Endothelial cell of umbilical vein (primary cell): Measurements from ENCODE around the gene SMAD5. TPM values are rescaled to one million over a fixed set of nuclear protein-coding genes. Genes with fewer than 3 reads are reported as not detected.

Experiments
- BruUV-seq: library from RNA; stranded (reverse); fragments of 400-500 nt; replicated peaks from 2 replicates; lab custom pipeline; 2021; lab: Mats Ljungman, UMichigan
- CTCF ChIA-PET: fragments of 300-600, 350-600 bp; sonication (Branson Sonifier 250); formaldehyde crosslinking; loops from one replicate; lab custom pipeline; 2021; ENCODE audit warnings: antibody characterized with exemption, inconsistent platforms; lab: Charles Lee
- POLR2A ChIA-PET: fragments of 300-600, 350-600 bp; sonication (Branson Sonifier 250); formaldehyde crosslinking; loops from one replicate; lab custom pipeline; 2021; ENCODE audit warnings: antibody characterized with exemption, inconsistent platforms; lab: Charles Lee
- DNase-seq: peaks from one replicate; pipeline ENCODE4 v3.0.0-alpha.2; 2011; ENCODE audit warnings: low read depth, low spot score
- FAIRE-seq: peaks from 2 replicates; lab custom pipeline; 2011; peaks lifted over from hg19 to GRCh38; lab: Jason Lieb, UNC
- H2AFZ ChIP-seq: 2 replicates; pipeline ENCODE4 v1.6.0; 2012; ENCODE audit warnings: low read depth, low read length, control low read depth, inconsistent platforms
- H3K27ac ChIP-seq: 2 replicates; pipeline ENCODE4 v1.5.1; 2011; ENCODE audit warnings: low read depth, mild to moderate bottlenecking, control low read depth, low read length, moderate library complexity; ENCODE audit not compliant: insufficient read depth
- H3K27me3 ChIP-seq, 2 experiments: 2 replicates each; pipeline versions ENCODE4 v1.6.0 to v1.6.1; 2011; ENCODE audit warnings: low read length in 2 of 2, mixed read lengths in 1 of 2; ENCODE audit not compliant: control insufficient read depth in 2 of 2, insufficient read depth in 2 of 2
- H3K36me3 ChIP-seq, 2 experiments: 2 replicates in 1 of 2; 3 replicates in 1 of 2; pipeline ENCODE4 v1.5.1; 2011; ENCODE audit warnings: low read length in 2 of 2, mild to moderate bottlenecking in 1 of 2, moderate library complexity in 1 of 2; ENCODE audit not compliant: control insufficient read depth in 2 of 2, insufficient read depth in 2 of 2; ENCODE audit errors: extremely low read depth in 1 of 2
- H3K4me1 ChIP-seq: 3 replicates; pipeline ENCODE4 v1.5.1; 2011; ENCODE audit warnings: mild to moderate bottlenecking, low read length; ENCODE audit not compliant: control insufficient read depth, insufficient read depth; ENCODE audit errors: extremely low read depth
- H3K4me2 ChIP-seq: 2 replicates; pipeline ENCODE4 v1.6.1; 2011; ENCODE audit warnings: low read length, control low read depth, mixed read lengths; ENCODE audit not compliant: insufficient read depth
- H3K4me3 ChIP-seq, 3 experiments: fragments of 200-600 bp in 1 of 3; sonication (generic), shearing (Covaris generic) in 1 of 3; replicated peaks in 1 of 3; 2 replicates each; pipeline ENCODE4 v1.5.1; 2011 to 2016; ENCODE audit warnings: control low read depth in 3 of 3, low read length in 3 of 3, mild to moderate bottlenecking in 2 of 3, inconsistent platforms in 1 of 3, low read depth in 1 of 3, moderate library complexity in 1 of 3; ENCODE audit not compliant: insufficient read depth in 1 of 3
- H3K79me2 ChIP-seq: 2 replicates; pipeline ENCODE4 v1.6.0; 2012; ENCODE audit warnings: low read length, inconsistent platforms; ENCODE audit not compliant: control insufficient read depth, insufficient read depth
- H3K9ac ChIP-seq: replicated peaks from 2 replicates; pipeline ENCODE3; 2011; ENCODE audit warnings: low read length, control low read depth; ENCODE audit not compliant: insufficient read depth; ENCODE audit errors: extremely low read depth
- H3K9me1 ChIP-seq: replicated peaks from 3 replicates; pipeline ENCODE4 v1.6.0; 2011; ENCODE audit warnings: mild to moderate bottlenecking, low read length; ENCODE audit not compliant: control insufficient read depth, insufficient read depth; ENCODE audit errors: extremely low read depth
- H3K9me3 ChIP-seq: replicated peaks from 2 replicates; pipeline ENCODE4 v1.5.1; 2012; ENCODE audit warnings: low read length, inconsistent platforms; ENCODE audit not compliant: control insufficient read depth, insufficient read depth
- H4K20me1 ChIP-seq: replicated peaks from 2 replicates; pipeline ENCODE3; 2011; ENCODE audit warnings: mild to moderate bottlenecking, low read length; ENCODE audit not compliant: control insufficient read depth, insufficient read depth; ENCODE audit errors: extremely low read depth
- EZH2 ChIP-seq: IDR thresholded peaks from 2 replicates; pipeline ENCODE4 v1.6.1; 2012; ENCODE audit warnings: borderline replicate concordance, low read depth, mild to moderate bottlenecking, moderate library complexity, low read length, inconsistent platforms; ENCODE audit not compliant: severe bottlenecking
- GATA2 ChIP-seq: IDR thresholded peaks from 2 replicates; pipeline ENCODE4 v1.7.0; 2011; ENCODE audit warnings: low read depth, mild to moderate bottlenecking, moderate library complexity, mixed read lengths, low read length; ENCODE audit not compliant: insufficient read length, insufficient read depth
- JUN ChIP-seq: IDR thresholded peaks from 2 replicates; pipeline ENCODE4 v1.6.1; 2011; ENCODE audit warnings: borderline replicate concordance, low read depth; ENCODE audit not compliant: insufficient read length, insufficient read depth
- MAX ChIP-seq: IDR thresholded peaks from 2 replicates; pipeline ENCODE4 v1.6.1; 2011; ENCODE audit not compliant: insufficient read depth, insufficient read length
- MYC ChIP-seq: IDR thresholded peaks from one replicate; pipeline ENCODE4 v1.6.1; 2011; ENCODE audit warnings: mild to moderate bottlenecking, low read depth, low read length
- POLR2A ChIP-seq: IDR thresholded peaks from 2 replicates; pipeline ENCODE4 v1.6.1; 2012; ENCODE audit warnings: low read depth, mild to moderate bottlenecking, control low read depth, low read length
- POLR2AphosphoS5 ChIP-seq: IDR thresholded peaks from 2 replicates; pipeline ENCODE4 v1.6.1; 2012; ENCODE audit warnings: low read depth, mild to moderate bottlenecking, control low read depth, low read length, moderate library complexity; ENCODE audit not compliant: insufficient read depth
- dilution Hi-C: fragments of 300-500 bp; cut with MboI; formaldehyde crosslinking; loops from one replicate; pipeline ENCODE4 v1.15.0; 2019; ENCODE audit warnings: low sequenced_read_pairs; ENCODE audit not compliant: extremely low pct_ligation_motif_present
- intact Hi-C: fragments of 100-400 bp; cut with micrococcal nuclease; formaldehyde crosslinking; loops from one replicate; pipeline ENCODE4 v1.10.0; 2022
- polyA plus RNA-seq, 4 experiments: library from polyadenylated mRNA; depleted of rRNA in 3 of 4; stranded (reverse) in 3 of 4; unstranded in 1 of 4; fragments of >200 nt; gene quantifications; 2 replicates each; pipeline versions ENCODE4 v1.2.1 to v1.2.3, GENCODE V29; 2011 to 2012; ENCODE audit warnings: missing spikeins in 1 of 4
- total RNA-seq: library from RNA; stranded (reverse); gene quantifications from 2 replicates; pipeline ENCODE4 v1.2.3, GENCODE V29; 2021

SMAD5 gene
- total and polyA plus RNA-seq, 2 donors (not counting 3 experiments of a cell fraction or from before 2014, with no cell fraction given), result 26.0 to 66.0 TPM

DNA sequence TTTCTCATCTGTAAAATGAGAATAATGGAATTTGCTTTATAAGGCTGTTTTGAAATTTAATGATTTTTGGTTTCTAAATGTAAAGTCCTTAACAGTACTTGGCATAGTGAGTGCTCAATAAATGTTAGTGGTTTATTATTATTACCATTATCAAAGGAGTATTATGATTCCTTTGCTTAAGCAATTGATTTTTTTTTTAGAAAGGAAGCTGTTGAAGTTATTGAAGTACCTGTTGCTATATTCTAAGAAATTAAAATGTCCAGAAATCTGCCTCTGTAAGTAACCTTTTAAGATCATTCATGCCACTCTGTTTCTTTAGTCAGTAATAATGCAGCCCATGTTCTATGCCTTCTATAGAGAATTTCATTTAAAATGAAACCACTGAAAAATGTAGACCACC is 15.0 kb downstream of the SMAD5 start:
- CTCF ChIA-PET, result interaction anchor here (1.5 to 2.0 kb wide), 3 partner anchors 12 to 19 kb away, joined by 5 to 9 read pairs (median 6); no protein-coding TSS in a partner anchor
- TF ChIP-seq GATA2 (no peak), POLR2A (no peak), MAX (no peak), POLR2AphosphoS5 (no peak)
- H3K4me1 ChIP-seq, result no peaks in the 10 kb centered on the region
- peaks cover 30% of the 10 kb centered on the region for H4K20me1 ChIP-seq
- no peak for DNase-seq
- H2AFZ ChIP-seq, result no peak overlapping the region
- peaks cover 0 to 3% of the 10 kb centered on the region in 2 experiments for H3K36me3 ChIP-seq
- H3K79me2 ChIP-seq, result peaks cover 98% of the 10 kb centered on the region
- no peaks in the 10 kb centered on the region for H3K9me3 ChIP-seq
- no TSS peak for BruUV-seq
- peaks cover 3% of the 10 kb centered on the region for H3K9me1 ChIP-seq
- no peaks in the 10 kb centered on the region for H3K27me3 ChIP-seq
- dilution Hi-C loops (no loop called here), intact Hi-C loops (no loop called here)
- no peak overlapping the region for H3K27ac ChIP-seq
- POLR2A ChIA-PET, result no interaction called here
- FAIRE-seq, result no peak
- no peak overlapping the region for H3K4me2 ChIP-seq
- no peak overlapping the region for H3K9ac ChIP-seq
- no peak overlapping the region for H3K4me3 ChIP-seq

GRCh38 chr5:136149891-136150290 is 17.2 kb downstream of the SMAD5 start:
- POLR2A ChIA-PET, result no interaction called here
- H3K9me3 ChIP-seq, result no peaks in the 10 kb centered on the region
- dilution Hi-C loops, result no loop called here
- no TSS peak for BruUV-seq
- H3K27ac ChIP-seq, result no peak overlapping the region
- no peaks in the 10 kb centered on the region for H3K4me1 ChIP-seq
- FAIRE-seq, result no peak
- no peak overlapping the region for H2AFZ ChIP-seq
- H3K36me3 ChIP-seq, result peaks cover 5 to 9% of the 10 kb centered on the region in 2 experiments
- H4K20me1 ChIP-seq, result peaks cover 18% of the 10 kb centered on the region
- no peak overlapping the region for H3K4me3 ChIP-seq
- no peak for TF ChIP-seq GATA2
- TF ChIP-seq MYC, result no peak
- no peak for TF ChIP-seq POLR2AphosphoS5
- TF ChIP-seq MAX, result no peak
- TF ChIP-seq POLR2A, result no peak
- no peak for TF ChIP-seq JUN
- no peak for TF ChIP-seq EZH2
- peaks cover 3% of the 10 kb centered on the region for H3K9me1 ChIP-seq
- peaks cover 94% of the 10 kb centered on the region for H3K79me2 ChIP-seq
- no peak overlapping the region for H3K9ac ChIP-seq
- intact Hi-C loops, result no loop called here
- CTCF ChIA-PET, result interaction anchor here (0.8 kb wide), 1 partner anchor 20 kb away, joined by 3 read pairs; no protein-coding TSS in a partner anchor
- no peak overlapping the region for H3K4me2 ChIP-seq
- DNase-seq, result no peak
- H3K27me3 ChIP-seq, result no peaks in the 10 kb centered on the region
